Breast epithelium (tissue), 4 donors: Measurements from ENCODE around the gene ACTRT2. TPM values are rescaled to one million over a fixed set of nuclear protein-coding genes. Genes with fewer than 3 reads are reported as not detected.

ENCODE experiments used
- DNase-seq, 2 donors: peaks; one replicate each; pipeline ENCODE4 v3.0.0-alpha.2; 2019; ENCODE audit warnings: low spot score in 2 of 2
- H3K27ac ChIP-seq, 2 donors: fragments of 200-600 bp; sonication (generic) in 1 of 2; one replicate each; pipeline ENCODE4 v1.5.1; 2016 to 2019; ENCODE audit warnings: mild to moderate bottlenecking in 1 of 2
- H3K27me3 ChIP-seq, 2 donors: fragments of 200-600 bp; sonication (generic) in 1 of 2; one replicate each; pipeline versions ENCODE4 v1.5.1 to v1.6.0; 2017 to 2019; ENCODE audit warnings: control low read depth in 1 of 2, mild to moderate bottlenecking in 1 of 2
- H3K36me3 ChIP-seq: fragments of 200-600 bp; one replicate; pipeline ENCODE4 v1.5.1; 2019
- H3K4me1 ChIP-seq, 2 donors: fragments of 200-600 bp; sonication (generic); one replicate each; pipeline ENCODE4 v1.5.1; 2016 to 2019; ENCODE audit warnings: control low read depth in 1 of 2
- H3K4me3 ChIP-seq, 3 donors: fragments of 200-600 bp; sonication (generic); 1 replicate in 2 of 3; 2 replicates in 1 of 3; pipeline ENCODE4 v1.5.1; 2016 to 2019; ENCODE audit warnings: mild to moderate bottlenecking in 3 of 3, moderate library complexity in 2 of 3
- H3K9me3 ChIP-seq, 2 donors: fragments of 200-600 bp; sonication (generic) in 1 of 2; one replicate each; pipeline ENCODE4 v1.5.1; 2016 to 2019; ENCODE audit warnings: control low read depth in 1 of 2
- POLR2A ChIP-seq: fragments of 450-650 bp; IDR thresholded peaks from one replicate; pipeline ENCODE4 v1.6.1; 2016; ENCODE audit warnings: antibody characterized with exemption, mild to moderate bottlenecking, moderate library complexity
- POLR2AphosphoS5 ChIP-seq, 3 donors: sonication (generic); formaldehyde crosslinking; IDR thresholded peaks; one replicate each; pipeline ENCODE4 v1.6.1; 2017; ENCODE audit warnings: antibody characterized with exemption in 3 of 3
- intact Hi-C: fragments of 100-400 bp; cut with DNase I; formaldehyde crosslinking; loops from one replicate; pipeline ENCODE4 v1.15.1; 2023; ENCODE audit warnings: low total_unique reads
- total RNA-seq, 3 donors: library from RNA; depleted of rRNA; stranded (reverse); fragments of >200 nt; gene quantifications; one replicate each; pipeline ENCODE4 v1.1.0, GENCODE V29; 2016
- TF ChIP-seq, protein P1 (sequence below), 3 donors: fragments of 450-650 bp; IDR thresholded peaks; one replicate each; pipeline ENCODE4 v1.5.1; 2016 to 2017; ENCODE audit warnings: antibody characterized with exemption in 3 of 3, mild to moderate bottlenecking in 3 of 3, moderate library complexity in 3 of 3

Gene ACTRT2
- total RNA-seq, 3 donors from 2014 or later: not detected

DNA sequence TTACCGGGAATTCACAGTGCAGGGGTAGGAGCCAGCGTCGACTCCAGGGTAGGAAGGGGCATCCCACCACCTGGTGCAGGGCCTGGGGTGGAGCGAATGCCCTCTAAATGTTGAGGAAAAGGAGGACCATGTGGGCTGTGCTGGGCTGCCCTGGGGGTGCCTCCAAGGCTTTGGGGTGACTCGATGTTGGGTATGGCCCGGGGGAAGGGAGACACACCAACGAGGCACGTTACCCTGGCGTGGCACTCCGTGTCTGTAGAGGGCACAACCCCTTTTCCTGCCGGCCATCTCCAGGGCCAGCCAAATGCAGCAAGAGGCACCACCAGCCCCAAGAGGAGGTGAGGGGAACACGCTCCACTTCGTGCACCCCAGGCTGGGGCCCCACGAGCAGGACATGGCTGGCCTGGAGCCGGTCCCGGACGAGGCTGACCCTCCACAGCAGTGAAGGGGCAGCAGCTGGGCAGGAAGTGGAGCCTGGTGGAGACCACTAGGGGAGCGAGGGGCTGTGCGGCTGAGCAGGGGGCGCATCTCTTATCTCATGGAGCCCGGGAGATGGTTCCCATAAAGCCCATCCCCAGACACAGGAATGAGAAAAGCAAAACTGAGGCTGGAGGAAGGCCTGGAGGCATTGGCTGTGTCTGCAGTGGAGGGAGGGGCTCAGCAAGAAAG lies 11.2 kb downstream of the ACTRT2 start:
- intact Hi-C loops: no loop called here
- DNase-seq: peak in 1 of 2 donors; percentile 45
- Histone ChIP-seq H3K36me3 (no peaks in the 10 kb centered on the region), H3K9me3 (no peaks in the 10 kb centered on the region), H3K27ac (no peak overlapping the region), H3K4me1 (no peaks in the 10 kb centered on the region), H3K27me3 (peaks cover 4 to 85% of the 10 kb centered on the region in 2 donors), H3K4me3 (no peak overlapping the region)
- TF ChIP-seq, protein P1, sequence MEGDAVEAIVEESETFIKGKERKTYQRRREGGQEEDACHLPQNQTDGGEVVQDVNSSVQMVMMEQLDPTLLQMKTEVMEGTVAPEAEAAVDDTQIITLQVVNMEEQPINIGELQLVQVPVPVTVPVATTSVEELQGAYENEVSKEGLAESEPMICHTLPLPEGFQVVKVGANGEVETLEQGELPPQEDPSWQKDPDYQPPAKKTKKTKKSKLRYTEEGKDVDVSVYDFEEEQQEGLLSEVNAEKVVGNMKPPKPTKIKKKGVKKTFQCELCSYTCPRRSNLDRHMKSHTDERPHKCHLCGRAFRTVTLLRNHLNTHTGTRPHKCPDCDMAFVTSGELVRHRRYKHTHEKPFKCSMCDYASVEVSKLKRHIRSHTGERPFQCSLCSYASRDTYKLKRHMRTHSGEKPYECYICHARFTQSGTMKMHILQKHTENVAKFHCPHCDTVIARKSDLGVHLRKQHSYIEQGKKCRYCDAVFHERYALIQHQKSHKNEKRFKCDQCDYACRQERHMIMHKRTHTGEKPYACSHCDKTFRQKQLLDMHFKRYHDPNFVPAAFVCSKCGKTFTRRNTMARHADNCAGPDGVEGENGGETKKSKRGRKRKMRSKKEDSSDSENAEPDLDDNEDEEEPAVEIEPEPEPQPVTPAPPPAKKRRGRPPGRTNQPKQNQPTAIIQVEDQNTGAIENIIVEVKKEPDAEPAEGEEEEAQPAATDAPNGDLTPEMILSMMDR (IDR thresholded peaks at IDR 0.05): no peak
- no peak for TF ChIP-seq POLR2AphosphoS5 (IDR thresholded peaks at IDR 0.05)
- no peak for TF ChIP-seq POLR2A

DNA sequence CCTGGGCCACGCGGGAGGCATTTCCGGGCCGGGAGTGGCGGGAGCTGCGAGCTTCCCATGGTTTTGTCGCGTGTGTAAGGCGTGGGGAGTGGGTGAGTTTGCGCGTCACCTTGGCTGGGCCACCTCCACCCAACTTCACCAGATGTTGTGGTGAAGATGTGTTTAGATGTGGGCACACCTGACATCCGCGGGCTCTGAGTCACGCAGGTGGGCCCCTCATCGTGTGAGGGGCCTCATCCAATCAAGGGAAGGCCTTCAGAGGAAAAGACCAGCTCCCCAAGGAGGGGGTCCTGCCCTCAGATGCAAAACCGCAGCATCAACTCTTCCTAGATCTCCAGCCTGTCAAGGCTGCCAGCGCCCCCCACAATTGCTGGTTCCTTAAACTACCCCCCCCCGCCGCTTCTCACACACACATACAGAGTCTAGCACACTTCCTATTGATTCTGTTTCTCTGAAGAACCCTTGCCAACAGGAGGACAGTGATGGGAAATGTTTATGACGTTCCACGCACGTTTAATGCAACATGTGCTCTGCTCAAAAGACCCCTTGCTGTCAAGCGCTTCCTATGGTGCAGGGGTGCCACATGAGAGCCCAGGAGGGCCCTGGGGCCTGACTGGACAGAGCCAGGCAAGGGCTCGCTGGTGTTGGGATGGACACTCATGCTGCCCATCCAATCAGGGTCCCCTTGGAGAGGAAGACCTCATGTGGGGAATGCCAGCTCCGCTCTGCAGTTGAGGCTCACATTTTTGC lies 11.9 kb downstream of the ACTRT2 start:
- TF ChIP-seq, protein P1 (IDR thresholded peaks at IDR 0.05): no peak
- TF ChIP-seq POLR2AphosphoS5 (IDR thresholded peaks at IDR 0.05): no peak
- TF ChIP-seq POLR2A: no peak
- no peak for DNase-seq
- H3K9me3 ChIP-seq: no peaks in the 10 kb centered on the region
- intact Hi-C loops: no loop called here
- no peaks in the 10 kb centered on the region for H3K4me1 ChIP-seq
- H3K27me3 ChIP-seq: peaks cover 4 to 85% of the 10 kb centered on the region in 2 donors
- H3K36me3 ChIP-seq: no peaks in the 10 kb centered on the region
- no peak overlapping the region for H3K4me3 ChIP-seq
- H3K27ac ChIP-seq: no peak overlapping the region

DNA sequence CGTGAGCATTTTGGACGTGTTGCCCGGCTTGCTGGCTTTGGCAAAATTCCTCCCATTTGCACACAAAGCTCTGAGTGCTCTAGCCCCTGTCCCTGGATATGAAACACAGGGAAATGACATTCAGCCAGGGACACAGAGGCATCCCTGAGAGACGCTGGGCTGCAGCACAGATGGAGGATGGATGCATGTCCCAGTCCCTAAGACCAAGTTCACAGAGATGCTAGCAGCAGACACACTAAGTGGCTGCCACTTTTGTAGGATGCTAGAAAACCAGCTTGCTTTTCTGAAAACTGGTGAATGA lies 12.5 kb downstream of the ACTRT2 start:
- H3K9me3 ChIP-seq: no peaks in the 10 kb centered on the region
- DNase-seq: no peak
- H3K27me3 ChIP-seq: peaks cover 4 to 85% of the 10 kb centered on the region in 2 donors
- TF ChIP-seq POLR2AphosphoS5 (IDR thresholded peaks at IDR 0.05) (no peak), POLR2A (no peak)
- TF ChIP-seq, protein P1 (IDR thresholded peaks at IDR 0.05): no peak
- intact Hi-C loops: no loop called here
- no peaks in the 10 kb centered on the region for H3K36me3 ChIP-seq
- H3K27ac ChIP-seq: no peak overlapping the region
- no peaks in the 10 kb centered on the region for H3K4me1 ChIP-seq
- no peak overlapping the region for H3K4me3 ChIP-seq

DNA sequence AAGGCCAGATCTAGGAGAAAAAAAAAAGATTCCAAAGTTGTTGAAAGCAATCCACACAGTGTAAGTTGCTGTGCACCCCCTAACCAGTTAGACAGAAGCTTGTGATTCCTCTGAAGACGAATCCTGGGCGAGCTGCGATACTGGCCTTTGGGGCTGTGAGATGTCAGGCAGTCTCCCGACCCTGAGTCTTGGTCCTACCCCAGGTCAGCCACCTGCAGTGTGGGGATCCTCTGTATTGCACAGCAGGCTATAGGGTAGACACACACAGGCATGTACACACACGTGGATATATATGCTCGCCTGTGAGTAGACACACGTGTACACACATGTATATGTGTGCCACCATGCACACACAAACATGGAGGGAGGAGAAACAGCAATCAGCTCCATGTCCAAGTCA lies 12.9 kb downstream of the ACTRT2 start:
- intact Hi-C loops: no loop called here
- H3K9me3 ChIP-seq: no peaks in the 10 kb centered on the region
- peaks cover 1 to 85% of the 10 kb centered on the region in 2 donors for H3K27me3 ChIP-seq
- no peak overlapping the region for H3K4me3 ChIP-seq
- H3K4me1 ChIP-seq: no peaks in the 10 kb centered on the region
- no peaks in the 10 kb centered on the region for H3K36me3 ChIP-seq
- H3K27ac ChIP-seq: no peak overlapping the region
- TF ChIP-seq, protein P1 (IDR thresholded peaks at IDR 0.05): no peak
- TF ChIP-seq POLR2AphosphoS5 (IDR thresholded peaks at IDR 0.05) (no peak), POLR2A (no peak)
- DNase-seq: no peak
